Measurements from ENCODE around the gene MS4A1.
A peak's percentile ranks its signal among the peaks of the same experiment; 100 is the strongest.
"Not testable (repeated sequence)": the region's sequence is repeated elsewhere in the genome, so short reads cannot be mapped to it uniquely, and the experiment has no call there.

Gene MS4A1

GRCh38 chr11:60455531-60456042 is at the start of gene MS4A1:
MS4A1 (plus strand) TSS chr11:60455847; CDS start chr11:60462375, 6,528 bp downstream.
- no peak for DNase-seq (ENCODE audit: low spot score)

- DNase-seq (ENCODE audit: low spot score), result no peak
These were observed 35.6 kb upstream of the MS4A1 start for GRCh38 chr11:60420015-60420414.

DNA sequence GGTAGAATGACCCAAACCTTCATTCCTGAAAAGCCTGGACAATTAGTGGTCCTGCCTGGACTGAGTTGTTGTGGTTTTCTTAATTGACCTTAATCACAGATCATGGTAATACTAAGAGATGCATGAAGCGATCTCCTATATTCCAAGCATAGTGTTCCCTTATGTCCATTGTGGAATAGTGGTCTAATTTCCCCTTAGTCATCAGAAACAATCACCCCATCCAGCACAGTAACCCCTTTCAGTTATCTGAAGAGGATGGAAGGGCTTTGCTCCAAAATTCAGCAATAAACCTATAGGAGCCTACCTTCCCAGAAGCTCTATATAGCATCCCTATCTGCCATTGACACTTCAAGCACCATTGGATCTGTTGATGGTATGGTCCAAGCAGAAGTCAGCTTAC is 33.0 kb upstream of the MS4A1 start:
- DNase-seq (ENCODE audit: low spot score), result no peak

GRCh38 chr11:60428517-60428916 is 27.1 kb upstream of the MS4A1 start:
- DNase-seq (ENCODE audit: low spot score), result peak; percentile 44

DNA sequence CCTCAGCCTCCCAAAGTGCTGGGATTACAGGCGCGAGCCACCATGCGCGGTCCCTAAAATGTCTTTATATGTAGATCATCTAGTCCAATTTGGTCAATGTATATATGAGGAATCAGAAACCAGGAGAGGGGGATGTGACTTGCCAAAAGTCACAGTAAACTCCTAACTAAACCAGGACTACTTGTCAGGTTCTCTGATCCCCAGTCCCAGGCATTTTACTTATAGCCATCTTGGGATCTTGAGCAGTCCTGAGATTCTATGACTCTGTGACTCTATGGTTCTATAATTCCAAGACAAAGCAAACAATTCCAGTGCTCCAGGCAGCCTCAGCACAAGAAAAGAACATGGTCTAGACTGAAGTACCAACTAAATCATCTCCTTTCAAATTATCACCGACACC is 26.4 kb upstream of the MS4A1 start, which contains the start of gene MS4A5:
Gene MS4A5 (plus strand): TSS at position 301 of the 400 bp plus-strand sequence. CDS start 103 bp downstream, outside the sequence.
- no peak for DNase-seq (ENCODE audit: low spot score)

DNA sequence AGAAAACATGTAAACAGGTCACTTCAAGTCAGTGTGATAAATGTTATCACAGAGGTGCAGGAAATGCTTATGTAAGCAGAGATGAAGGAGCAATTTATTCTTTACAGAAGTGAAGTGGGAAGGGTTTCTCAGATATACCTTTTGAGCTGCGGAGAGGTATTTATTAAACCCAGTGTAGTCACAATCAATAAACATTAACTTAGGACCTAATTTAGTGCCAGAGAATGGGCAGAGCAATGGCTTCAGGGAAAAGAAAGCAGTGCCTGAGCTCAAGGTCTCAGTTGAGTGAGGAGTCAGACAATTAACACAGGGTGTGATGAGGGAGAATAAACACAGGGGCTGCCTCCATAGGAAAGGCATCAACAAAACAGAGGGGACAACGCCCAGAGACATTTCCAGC is 24.4 kb upstream of the MS4A1 start:
- DNase-seq (ENCODE audit: low spot score), result peak; percentile 6

DNA sequence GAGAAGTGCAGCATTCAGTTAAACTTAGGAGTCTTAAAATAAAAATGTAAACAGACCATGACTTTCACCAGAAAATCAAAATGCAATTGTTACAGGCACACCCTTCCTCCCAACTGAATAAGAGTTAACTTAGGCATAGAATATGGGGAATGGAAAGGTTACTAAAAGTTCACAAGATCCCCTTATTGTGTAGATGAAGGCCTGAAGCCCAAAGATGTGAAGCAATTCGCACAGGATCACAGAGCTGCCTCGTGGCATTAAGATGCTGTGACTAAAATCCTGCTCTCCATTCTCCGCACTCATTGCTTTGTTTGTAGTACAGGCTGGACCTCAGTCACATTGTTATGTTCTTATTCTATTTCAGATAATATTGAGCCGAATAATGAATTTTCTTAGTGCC is 22.2 kb upstream of the MS4A1 start:
- no peak for DNase-seq (ENCODE audit: low spot score)

DNA sequence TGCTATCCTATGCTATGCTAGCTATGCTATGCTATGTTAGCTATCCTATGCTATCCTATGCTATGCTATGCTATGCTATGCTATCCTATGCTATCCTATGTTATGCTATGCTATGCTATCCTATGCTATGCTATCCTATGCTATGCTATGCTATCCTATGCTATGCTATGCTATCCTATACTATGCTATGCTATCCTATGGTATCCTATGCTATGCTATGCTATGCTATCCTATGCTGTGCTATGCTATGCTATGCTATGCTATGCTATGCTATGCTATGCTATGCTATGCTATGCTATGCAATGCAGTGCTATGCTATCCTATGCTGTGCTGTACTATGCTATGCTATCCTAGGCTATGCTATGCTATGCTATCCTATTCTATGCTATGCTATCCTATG is 8.6 kb upstream of the MS4A1 start:
- DNase-seq (ENCODE audit: low spot score), result no peak

DNA sequence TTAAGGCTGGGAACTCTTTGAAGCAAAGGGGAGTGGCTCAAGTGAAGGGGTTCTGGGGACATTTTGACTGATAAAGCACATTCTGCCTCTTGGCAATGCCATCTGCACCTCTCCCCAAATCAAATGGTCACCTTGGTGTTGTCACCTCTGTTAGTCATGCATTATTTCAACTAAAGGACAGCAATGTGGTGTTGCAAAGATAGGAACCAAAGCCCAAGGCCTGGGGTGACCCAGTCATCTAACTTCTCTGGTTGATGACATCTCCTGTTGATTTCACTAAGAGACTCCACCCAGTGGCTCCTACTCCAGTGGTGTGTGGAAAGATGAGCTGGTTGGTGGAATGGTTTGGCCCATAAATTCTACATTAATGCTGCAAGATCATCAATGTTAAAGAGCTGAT is 7.8 kb upstream of the MS4A1 start:
- DNase-seq (ENCODE audit: low spot score), result no peak

DNA sequence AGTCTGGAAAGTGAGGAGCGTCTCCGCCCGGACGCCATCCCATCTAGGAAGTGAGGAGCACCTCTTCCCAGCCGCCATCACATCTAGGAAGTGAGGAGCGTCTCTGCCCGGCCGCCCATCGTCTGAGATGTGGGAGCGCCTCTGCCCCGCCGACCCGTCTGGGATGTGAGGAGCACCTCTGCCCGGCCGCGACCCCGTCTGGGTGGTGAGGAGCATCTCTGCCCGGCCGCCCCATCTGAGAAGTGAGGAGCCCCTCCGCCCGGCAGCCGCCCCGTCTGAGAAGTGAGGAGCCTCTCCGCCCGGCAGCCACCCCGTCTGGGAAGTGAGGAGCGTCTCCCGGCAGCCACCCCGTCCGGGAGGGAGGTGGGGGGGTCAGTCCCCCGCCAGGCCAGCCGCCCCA is 4.5 kb upstream of the MS4A1 start:
- DNase-seq (ENCODE audit: low spot score), result not testable (repeated sequence)

- no peak for DNase-seq (ENCODE audit: low spot score)
These were observed 1.4 kb upstream of the MS4A1 start for GRCh38 chr11:60454212-60454611.

DNA sequence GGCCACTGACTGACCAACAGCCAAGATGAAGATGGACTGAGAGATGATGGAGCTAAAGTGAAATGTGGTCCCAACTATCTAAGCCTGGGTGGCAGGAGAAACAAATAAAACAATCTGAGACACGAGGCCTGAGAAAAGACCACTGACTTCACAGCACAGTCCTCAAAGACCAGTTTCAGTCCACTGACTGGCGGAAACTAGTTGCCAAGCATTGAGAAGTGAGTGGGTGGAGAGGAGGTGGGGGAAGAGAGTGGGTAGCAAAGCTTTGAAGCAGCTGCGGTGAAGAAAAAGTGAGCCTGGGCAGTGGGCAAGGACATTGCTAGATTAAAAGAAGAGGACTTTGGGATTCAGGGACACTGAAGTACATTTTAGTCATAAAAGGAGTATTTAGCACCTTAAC is 1.9 kb downstream of the MS4A1 start:
- DNase-seq (ENCODE audit: low spot score), result no peak

DNA sequence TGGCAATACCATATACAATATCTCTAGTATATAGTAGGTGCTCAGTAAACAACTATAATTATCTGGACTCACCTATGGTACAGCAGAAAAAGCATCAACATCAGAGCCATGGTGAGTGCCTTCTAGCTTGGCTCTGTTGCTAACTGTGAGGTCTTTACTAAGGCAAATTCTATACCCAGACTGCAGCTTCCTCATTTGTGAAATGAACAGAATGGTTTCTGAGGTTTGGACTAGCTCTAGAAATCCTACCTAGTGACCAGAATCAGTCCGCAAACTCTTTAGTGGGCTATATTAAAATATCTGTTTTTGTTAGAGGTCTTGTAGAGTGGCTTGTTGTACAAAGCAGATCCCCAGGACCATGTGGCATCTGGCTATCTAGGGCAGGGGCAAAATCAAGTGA is 3.7 kb downstream of the MS4A1 start:
- DNase-seq (ENCODE audit: low spot score), result no peak

DNA sequence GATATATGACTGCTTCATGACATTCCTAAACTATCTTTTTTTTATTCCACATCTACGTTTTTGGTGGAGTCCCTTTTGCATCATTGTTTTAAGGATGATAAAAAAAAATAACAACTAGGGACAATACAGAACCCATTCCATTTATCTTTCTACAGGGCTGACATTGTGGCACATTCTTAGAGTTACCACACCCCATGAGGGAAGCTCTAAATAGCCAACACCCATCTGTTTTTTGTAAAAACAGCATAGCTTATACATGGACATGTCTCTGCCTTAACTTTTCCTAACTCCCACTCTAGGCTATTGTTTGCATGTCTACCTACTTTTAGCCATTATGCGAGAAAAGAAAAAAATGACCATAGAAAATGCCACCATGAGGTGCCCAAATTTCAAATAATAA is 13.2 kb downstream of the MS4A1 start:
- DNase-seq (ENCODE audit: low spot score), result no peak

GRCh38 chr11:60469723-60470122 is 14.1 kb downstream of the MS4A1 start:
- no peak for DNase-seq (ENCODE audit: low spot score)

- no peak for DNase-seq (ENCODE audit: low spot score)
These were observed 21.4 kb downstream of the MS4A1 start for GRCh38 chr11:60477035-60477445.

DNA sequence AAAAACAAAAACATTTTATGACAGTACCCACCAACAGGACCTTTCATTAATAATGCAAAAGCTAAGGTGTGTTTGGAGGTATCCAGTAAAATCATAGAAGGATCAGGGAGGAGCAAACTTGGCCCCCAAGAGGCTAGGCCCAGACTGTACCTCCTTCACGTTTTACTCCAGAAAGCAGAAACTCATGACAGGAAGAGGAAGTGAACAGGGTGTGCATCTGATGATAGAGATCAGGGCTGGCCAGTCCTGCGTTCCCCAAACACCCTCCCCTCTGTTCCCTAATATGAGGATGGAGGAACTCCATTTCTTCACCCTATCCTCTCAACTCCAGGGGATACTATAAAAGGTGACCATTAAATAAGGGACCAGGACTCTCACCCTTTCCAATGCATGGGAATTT is 26.7 kb downstream of the MS4A1 start:
- DNase-seq (ENCODE audit: low spot score), result no peak

GRCh38 chr11:60485987-60486386 is 30.3 kb downstream of the MS4A1 start:
- DNase-seq (ENCODE audit: low spot score), result peak; percentile 8

- no peak for DNase-seq (ENCODE audit: low spot score)
These were observed 36.9 kb downstream of the MS4A1 start, which contains the start of gene MS4A12 for GRCh38 chr11:60492488-60493009. MS4A12 (plus strand) TSS chr11:60492778; CDS start chr11:60497319, 4,541 bp downstream.

DNA sequence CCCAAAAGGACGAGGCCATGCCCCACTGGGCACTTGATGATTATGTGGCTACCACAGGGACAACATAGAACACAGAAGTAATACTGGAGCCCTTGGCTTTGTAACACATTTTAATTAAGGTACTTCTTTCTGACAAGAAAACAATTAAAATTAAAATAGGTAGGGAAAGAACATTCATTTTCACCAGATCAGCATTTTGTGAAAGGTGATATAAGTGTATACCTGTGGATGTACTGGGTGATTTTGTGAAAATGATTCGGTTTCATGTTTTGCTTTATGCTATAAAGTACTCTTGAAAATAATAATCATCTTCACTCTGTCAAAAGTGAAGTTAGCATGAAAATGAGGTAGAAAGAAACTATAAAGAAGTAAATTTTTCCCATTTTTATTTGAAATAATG is 37.8 kb downstream of the MS4A1 start:
- no peak for DNase-seq (ENCODE audit: low spot score)

GRCh38 chr11:60498399-60498798 is 42.8 kb downstream of the MS4A1 start:
- no peak for DNase-seq (ENCODE audit: low spot score)

DNA sequence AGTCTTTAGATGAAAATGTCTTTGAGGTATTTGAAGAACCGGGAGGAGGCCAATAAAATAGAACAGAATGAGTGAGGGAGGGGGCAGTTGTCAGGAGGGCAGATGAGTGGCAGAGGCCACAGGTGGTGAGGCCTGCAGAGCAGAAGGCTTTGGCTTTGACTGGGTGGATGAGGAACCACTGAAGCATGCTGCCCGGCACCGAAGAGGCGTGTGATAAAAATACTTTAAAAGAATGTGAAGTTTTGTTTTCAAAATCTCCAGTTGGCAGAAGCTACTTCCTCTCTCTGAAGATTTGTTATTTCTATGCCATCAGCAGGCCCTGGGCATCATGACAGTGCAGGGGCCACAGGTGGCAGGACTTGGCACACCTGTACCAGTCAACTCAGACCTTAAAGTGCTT is 43.2 kb downstream of the MS4A1 start:
- DNase-seq (ENCODE audit: low spot score), result peak; percentile 4

GRCh38 chr11:60500276-60500910 is 44.7 kb downstream of the MS4A1 start:
- DNase-seq (ENCODE audit: low spot score), result peak; percentile 19
